ENCODE data around the gene SPTBN5. TPM values are rescaled to one million over a fixed set of nuclear protein-coding genes. Genes with fewer than 3 reads are reported as not detected.

The SPTBN5 gene
- total RNA-seq, 1 experiment from 2014 or later: 1.2 TPM

DNA sequence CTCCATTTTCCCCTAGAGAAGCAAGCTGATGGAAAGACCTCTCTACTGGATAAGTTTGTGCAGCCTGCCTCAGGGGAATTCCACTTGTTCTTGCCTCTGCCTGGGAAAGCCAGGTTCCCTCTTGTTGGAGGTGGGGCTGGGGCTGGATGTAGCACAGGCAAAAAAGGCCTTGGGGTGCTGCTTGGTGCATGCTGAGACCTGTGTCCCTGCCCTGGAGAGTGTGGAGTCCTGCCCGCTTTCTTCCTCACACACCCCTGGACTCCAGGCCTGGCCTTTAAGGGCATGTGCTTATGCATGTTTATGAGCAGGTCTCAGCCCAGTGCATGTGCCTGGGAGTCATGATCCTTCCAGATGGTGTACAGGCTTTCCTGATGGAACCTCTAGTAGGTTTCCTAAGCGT, 89.5 kb downstream of the SPTBN5 start:
- 0 out of 2 replicates have a peak overlapping the region, but pooled peaks have one; percentile 2 for H3K27ac Mint-ChIP-seq
- POLR2A ChIA-PET: no interaction called here

DNA sequence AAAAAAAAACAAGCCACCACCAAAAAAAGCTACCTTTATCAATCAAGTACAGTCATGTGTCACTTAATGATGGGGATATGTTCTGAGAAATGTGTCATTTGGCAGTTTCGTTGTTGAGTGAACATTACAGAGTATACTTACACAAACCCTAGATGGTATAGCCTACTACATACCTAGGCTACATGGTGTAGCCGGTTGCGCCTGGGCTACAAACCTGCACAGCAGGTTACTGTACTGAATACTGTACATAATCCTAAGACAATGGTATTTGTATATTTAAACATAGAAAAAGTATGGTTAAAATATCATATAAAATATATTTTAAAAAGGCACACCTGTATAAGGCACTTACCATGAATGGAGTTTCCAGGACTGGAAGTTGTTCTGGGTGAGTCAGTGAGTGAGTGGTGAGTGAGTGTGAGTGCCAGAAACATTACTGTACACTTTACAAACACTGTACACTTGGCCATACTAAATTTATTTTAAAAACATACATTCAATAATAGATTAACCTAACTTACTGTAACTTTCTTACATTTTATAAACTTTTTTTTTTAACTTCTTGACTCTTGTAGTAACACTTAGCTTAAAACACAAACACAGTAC, 91.9 kb downstream of the SPTBN5 start:
- CTCF ChIA-PET: interaction anchor here (0.6 to 7.5 kb wide), 4 partner anchors 22 to 198 kb away, joined by 3 to 83 read pairs (median 5); partner anchors contain the start of gene MAPKBP1
- Mint-ChIP-seq H3K4me3 (no peak overlapping the region), H3K4me1 (no peaks in the 10 kb centered on the region), H3K27ac (no peak overlapping the region), H3K27me3 (ENCODE audit: low read depth) (no peaks in the 10 kb centered on the region), H3K36me3 (no peaks in the 10 kb centered on the region), H3K9me3 (no peaks in the 10 kb centered on the region)
- ATAC-seq (no peak), DNase-seq (ENCODE audit: low spot score) (no peak)
- POLR2A ChIA-PET: no interaction called here
- TF ChIP-seq, protein P1, sequence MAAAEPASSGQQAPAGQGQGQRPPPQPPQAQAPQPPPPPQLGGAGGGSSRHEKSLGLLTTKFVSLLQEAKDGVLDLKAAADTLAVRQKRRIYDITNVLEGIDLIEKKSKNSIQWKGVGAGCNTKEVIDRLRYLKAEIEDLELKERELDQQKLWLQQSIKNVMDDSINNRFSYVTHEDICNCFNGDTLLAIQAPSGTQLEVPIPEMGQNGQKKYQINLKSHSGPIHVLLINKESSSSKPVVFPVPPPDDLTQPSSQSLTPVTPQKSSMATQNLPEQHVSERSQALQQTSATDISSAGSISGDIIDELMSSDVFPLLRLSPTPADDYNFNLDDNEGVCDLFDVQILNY (CRISPR knock-in tag; IDR thresholded peaks at IDR 0.05): no peak
- TF ChIP-seq TP53 (CRISPR knock-in tag; IDR thresholded peaks at IDR 0.05): no peak
- TF ChIP-seq, protein P2, sequence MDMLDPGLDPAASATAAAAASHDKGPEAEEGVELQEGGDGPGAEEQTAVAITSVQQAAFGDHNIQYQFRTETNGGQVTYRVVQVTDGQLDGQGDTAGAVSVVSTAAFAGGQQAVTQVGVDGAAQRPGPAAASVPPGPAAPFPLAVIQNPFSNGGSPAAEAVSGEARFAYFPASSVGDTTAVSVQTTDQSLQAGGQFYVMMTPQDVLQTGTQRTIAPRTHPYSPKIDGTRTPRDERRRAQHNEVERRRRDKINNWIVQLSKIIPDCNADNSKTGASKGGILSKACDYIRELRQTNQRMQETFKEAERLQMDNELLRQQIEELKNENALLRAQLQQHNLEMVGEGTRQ (CRISPR knock-in tag; IDR thresholded peaks at IDR 0.05): no peak

More for the DNA sequence above, 89.5 kb downstream of the SPTBN5 start:
- H3K4me1 Mint-ChIP-seq: peaks cover 3% of the 10 kb centered on the region; the same call in 1 of the 2 replicates
- no peaks in the 10 kb centered on the region for H3K27me3 Mint-ChIP-seq (ENCODE audit: low read depth)
- H3K9me3 Mint-ChIP-seq: no peaks in the 10 kb centered on the region
- H3K36me3 Mint-ChIP-seq: no peaks in the 10 kb centered on the region
- CTCF ChIA-PET: interaction anchor here (2.2 to 7.5 kb wide), 3 partner anchors 30 to 201 kb away, joined by 7 to 83 read pairs (median 7); partner anchors contain the start of gene MAPKBP1
- ATAC-seq (no peak), DNase-seq (ENCODE audit: low spot score) (no peak)
- no peak overlapping the region for H3K4me3 Mint-ChIP-seq
- TF ChIP-seq NFATC4 (CRISPR knock-in tag; IDR thresholded peaks at IDR 0.05) (no peak), ZNF423 (CRISPR knock-in tag; IDR thresholded peaks at IDR 0.05) (no peak), TP53 (CRISPR knock-in tag; IDR thresholded peaks at IDR 0.05) (no peak)
- TF ChIP-seq, protein P3, sequence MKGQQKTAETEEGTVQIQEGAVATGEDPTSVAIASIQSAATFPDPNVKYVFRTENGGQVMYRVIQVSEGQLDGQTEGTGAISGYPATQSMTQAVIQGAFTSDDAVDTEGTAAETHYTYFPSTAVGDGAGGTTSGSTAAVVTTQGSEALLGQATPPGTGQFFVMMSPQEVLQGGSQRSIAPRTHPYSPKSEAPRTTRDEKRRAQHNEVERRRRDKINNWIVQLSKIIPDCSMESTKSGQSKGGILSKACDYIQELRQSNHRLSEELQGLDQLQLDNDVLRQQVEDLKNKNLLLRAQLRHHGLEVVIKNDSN (CRISPR knock-in tag; IDR thresholded peaks at IDR 0.05): no peak
- TF ChIP-seq, protein P4, sequence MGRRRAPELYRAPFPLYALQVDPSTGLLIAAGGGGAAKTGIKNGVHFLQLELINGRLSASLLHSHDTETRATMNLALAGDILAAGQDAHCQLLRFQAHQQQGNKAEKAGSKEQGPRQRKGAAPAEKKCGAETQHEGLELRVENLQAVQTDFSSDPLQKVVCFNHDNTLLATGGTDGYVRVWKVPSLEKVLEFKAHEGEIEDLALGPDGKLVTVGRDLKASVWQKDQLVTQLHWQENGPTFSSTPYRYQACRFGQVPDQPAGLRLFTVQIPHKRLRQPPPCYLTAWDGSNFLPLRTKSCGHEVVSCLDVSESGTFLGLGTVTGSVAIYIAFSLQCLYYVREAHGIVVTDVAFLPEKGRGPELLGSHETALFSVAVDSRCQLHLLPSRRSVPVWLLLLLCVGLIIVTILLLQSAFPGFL (CRISPR knock-in tag; IDR thresholded peaks at IDR 0.05; ENCODE audit: borderline replicate concordance): no peak
- TF ChIP-seq, protein P5, sequence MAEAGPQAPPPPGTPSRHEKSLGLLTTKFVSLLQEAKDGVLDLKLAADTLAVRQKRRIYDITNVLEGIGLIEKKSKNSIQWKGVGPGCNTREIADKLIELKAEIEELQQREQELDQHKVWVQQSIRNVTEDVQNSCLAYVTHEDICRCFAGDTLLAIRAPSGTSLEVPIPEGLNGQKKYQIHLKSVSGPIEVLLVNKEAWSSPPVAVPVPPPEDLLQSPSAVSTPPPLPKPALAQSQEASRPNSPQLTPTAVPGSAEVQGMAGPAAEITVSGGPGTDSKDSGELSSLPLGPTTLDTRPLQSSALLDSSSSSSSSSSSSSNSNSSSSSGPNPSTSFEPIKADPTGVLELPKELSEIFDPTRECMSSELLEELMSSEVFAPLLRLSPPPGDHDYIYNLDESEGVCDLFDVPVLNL (CRISPR knock-in tag; IDR thresholded peaks at IDR 0.05; ENCODE audit: borderline replicate concordance, low read depth): no peak

DNA sequence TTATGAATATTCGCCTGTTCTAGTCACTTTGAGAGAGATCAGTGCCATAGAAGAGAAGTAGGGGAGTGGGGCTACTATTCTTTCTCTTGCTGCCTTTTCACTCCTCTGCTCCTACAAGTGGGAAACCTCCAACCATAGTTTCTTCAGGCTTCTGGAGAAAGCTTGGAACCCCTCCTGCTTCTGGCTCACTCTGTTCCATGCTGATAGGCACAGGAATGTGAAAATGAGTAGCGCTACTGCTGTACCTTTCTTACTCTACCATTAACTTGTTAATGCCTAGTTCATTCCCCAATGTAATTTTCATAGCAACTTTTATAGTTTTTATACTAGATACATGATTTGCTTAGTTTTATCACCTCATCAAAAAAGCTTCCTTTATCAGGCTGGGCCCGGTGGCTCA, 92.7 kb downstream of the SPTBN5 start:
- Mint-ChIP-seq H3K27me3 (ENCODE audit: low read depth) (no peaks in the 10 kb centered on the region), H3K4me3 (no peak overlapping the region), H3K4me1 (0 out of 2 replicates have a peak, but pooled peaks cover under 1% of the 10 kb centered on the region), H3K27ac (no peak overlapping the region), H3K9me3 (no peaks in the 10 kb centered on the region), H3K36me3 (no peaks in the 10 kb centered on the region)
- ChIA-PET CTCF (interaction anchor here (1.4 to 7.5 kb wide), 3 partner anchors 10 to 197 kb away, joined by 3 to 83 read pairs (median 4); partner anchors contain the start of gene MAPKBP1), POLR2A (interaction anchor here (0.7 kb wide), 1 partner anchor 36 kb away, joined by 3 read pairs; no protein-coding TSS in a partner anchor)
- DNase-seq (ENCODE audit: low spot score) (no peak), ATAC-seq (no peak)
- TF ChIP-seq TCF7 (CRISPR knock-in tag; IDR thresholded peaks at IDR 0.05; ENCODE audit: low read depth) (no peak), IRF2 (CRISPR knock-in tag; IDR thresholded peaks at IDR 0.05; ENCODE audit: borderline replicate concordance, low read depth) (no peak), FOXK1 (CRISPR knock-in tag; IDR thresholded peaks at IDR 0.05) (no peak), NR1H2 (CRISPR knock-in tag; IDR thresholded peaks at IDR 0.05) (no peak), OVOL2 (CRISPR knock-in tag; IDR thresholded peaks at IDR 0.05; ENCODE audit: borderline replicate concordance) (no peak), ZNF671 (CRISPR knock-in tag; IDR thresholded peaks at IDR 0.05) (no peak), JAZF1 (CRISPR knock-in tag; IDR thresholded peaks at IDR 0.05) (no peak), ZNF138 (CRISPR knock-in tag; conservative IDR thresholded peaks at IDR 0.05) (no peak), FOXP1 (CRISPR knock-in tag; IDR thresholded peaks at IDR 0.05; ENCODE audit: borderline replicate concordance) (no peak), KAT7 (CRISPR knock-in tag; IDR thresholded peaks at IDR 0.05; ENCODE audit: borderline replicate concordance) (no peak)
- TF ChIP-seq, protein P6, sequence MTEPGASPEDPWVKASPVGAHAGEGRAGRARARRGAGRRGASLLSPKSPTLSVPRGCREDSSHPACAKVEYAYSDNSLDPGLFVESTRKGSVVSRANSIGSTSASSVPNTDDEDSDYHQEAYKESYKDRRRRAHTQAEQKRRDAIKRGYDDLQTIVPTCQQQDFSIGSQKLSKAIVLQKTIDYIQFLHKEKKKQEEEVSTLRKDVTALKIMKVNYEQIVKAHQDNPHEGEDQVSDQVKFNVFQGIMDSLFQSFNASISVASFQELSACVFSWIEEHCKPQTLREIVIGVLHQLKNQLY (CRISPR knock-in tag; IDR thresholded peaks at IDR 0.05): no peak
- TF ChIP-seq, protein P7, sequence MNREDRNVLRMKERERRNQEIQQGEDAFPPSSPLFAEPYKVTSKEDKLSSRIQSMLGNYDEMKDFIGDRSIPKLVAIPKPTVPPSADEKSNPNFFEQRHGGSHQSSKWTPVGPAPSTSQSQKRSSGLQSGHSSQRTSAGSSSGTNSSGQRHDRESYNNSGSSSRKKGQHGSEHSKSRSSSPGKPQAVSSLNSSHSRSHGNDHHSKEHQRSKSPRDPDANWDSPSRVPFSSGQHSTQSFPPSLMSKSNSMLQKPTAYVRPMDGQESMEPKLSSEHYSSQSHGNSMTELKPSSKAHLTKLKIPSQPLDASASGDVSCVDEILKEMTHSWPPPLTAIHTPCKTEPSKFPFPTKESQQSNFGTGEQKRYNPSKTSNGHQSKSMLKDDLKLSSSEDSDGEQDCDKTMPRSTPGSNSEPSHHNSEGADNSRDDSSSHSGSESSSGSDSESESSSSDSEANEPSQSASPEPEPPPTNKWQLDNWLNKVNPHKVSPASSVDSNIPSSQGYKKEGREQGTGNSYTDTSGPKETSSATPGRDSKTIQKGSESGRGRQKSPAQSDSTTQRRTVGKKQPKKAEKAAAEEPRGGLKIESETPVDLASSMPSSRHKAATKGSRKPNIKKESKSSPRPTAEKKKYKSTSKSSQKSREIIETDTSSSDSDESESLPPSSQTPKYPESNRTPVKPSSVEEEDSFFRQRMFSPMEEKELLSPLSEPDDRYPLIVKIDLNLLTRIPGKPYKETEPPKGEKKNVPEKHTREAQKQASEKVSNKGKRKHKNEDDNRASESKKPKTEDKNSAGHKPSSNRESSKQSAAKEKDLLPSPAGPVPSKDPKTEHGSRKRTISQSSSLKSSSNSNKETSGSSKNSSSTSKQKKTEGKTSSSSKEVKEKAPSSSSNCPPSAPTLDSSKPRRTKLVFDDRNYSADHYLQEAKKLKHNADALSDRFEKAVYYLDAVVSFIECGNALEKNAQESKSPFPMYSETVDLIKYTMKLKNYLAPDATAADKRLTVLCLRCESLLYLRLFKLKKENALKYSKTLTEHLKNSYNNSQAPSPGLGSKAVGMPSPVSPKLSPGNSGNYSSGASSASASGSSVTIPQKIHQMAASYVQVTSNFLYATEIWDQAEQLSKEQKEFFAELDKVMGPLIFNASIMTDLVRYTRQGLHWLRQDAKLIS (CRISPR knock-in tag; IDR thresholded peaks at IDR 0.05; ENCODE audit: borderline replicate concordance): no peak
- TF ChIP-seq, protein P8, sequence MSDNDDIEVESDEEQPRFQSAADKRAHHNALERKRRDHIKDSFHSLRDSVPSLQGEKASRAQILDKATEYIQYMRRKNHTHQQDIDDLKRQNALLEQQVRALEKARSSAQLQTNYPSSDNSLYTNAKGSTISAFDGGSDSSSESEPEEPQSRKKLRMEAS (CRISPR knock-in tag; IDR thresholded peaks at IDR 0.05): no peak
